ENCODE measurements around the gene WDR86.
A peak's percentile ranks its signal among the peaks of the same experiment; 100 is the strongest.

Gene WDR86, protein sequence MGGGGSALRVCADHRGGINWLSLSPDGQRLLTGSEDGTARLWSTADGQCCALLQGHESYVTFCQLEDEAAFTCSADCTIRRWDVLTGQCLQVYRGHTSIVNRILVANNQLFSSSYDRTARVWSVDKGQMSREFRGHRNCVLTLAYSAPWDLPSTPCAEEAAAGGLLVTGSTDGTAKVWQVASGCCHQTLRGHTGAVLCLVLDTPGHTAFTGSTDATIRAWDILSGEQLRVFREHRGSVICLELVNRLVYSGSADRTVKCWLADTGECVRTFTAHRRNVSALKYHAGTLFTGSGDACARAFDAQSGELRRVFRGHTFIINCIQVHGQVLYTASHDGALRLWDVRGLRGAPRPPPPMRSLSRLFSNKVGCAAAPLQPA

DNA sequence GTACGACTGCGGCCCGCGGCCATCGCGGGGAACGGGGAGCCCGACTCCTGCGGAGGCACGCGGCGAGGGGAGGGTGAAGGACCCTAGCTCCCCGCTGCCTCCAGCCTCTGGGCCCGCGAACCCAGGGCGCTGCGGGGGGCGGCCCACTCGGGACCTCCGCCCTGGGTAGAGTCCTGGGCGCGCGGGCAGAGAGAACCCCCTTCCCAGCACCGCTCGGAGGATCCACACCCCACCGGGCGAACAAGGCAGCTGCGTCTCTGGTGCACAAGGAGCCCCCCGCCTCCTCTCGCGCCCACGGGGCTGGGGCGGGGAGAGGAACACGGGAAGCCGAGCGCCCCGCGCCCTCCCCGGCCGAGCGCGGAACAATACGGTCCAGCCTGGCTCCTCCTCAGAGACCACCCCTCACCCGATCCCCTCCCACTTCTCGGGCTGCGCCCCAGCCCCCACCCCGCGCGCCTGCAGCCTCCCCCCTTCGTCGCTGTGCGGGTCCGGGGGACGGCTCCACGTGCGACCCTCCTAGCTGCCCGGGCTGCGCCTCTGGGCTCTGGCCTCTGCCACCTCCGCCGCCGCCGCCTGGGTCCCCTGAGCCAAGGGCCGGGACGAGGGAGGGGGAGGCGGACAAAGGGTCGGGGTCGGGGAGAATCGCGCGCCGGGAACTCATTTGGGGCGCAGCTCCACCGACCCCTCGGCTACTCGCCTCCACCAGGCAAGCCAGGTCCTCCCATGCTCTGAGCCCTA lies at the start of gene WDR86:
TSS of gene WDR86 (minus strand) at position 372 of the 738 bp plus-strand sequence. CDS start 449 bp downstream, outside the sequence.
- DNase-seq, result no peak

DNA sequence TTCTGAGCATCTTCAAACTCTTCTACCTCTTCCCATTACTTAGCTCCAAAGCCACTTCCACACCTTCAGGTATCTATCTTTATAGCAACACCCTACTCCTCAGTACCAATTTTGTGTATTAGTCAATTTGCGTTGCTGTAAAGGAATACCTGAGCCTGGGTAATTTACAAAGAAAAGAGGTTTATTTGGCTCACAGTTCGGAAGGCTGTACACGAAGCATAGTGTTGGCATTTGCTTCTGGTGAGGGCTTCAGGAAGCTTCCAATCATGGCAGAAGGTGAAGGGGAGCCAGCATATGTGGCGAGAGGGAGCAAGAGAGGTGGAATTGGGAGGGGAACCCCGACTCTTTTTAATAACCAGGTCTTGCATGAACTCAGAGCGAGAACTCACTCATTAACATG lies 47.7 kb upstream of the WDR86 start:
- no peak for DNase-seq

DNA sequence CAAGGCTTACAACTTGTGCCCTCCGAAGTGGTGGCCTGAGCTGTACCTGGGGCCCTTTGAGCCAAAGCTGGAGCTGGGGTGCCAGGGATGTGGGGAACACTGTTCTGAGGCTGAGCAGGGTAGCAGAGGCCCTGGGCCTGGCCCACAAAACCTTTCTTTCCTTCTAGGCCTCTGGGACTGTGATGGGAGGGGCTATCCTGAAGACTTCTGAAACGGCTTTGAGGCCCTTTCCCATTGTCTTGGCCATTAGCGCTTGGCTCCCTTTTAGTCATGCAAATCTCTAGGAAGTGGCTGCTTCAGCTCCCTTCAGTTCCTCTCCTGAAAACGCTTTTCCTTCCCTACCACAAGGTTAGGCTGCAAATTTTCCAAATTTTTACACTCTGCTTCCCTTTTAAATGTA lies 46.9 kb upstream of the WDR86 start:
- peak in 1 of 2 experiments; percentile 8 for DNase-seq

DNA sequence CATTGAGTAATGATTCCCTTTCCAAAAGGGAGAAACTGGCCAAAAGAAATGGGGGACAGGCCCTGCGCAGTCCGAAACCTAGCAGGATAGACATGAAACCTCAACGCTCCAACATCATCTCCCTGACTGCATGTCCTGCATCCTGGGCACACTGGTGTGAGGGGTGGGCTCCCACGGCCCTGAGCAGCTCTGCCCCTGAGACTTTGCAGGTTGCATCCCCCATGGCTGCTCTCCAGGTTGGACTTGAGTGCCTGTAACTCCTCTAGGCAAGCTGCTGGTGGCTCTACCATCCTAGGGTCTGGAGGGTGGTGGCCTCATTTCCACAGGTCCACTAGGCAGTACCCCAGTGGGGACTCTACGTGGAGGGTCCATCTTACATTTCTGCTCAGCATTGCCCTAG lies 46.4 kb upstream of the WDR86 start:
- peak; percentile 2 to 11 for DNase-seq

DNA sequence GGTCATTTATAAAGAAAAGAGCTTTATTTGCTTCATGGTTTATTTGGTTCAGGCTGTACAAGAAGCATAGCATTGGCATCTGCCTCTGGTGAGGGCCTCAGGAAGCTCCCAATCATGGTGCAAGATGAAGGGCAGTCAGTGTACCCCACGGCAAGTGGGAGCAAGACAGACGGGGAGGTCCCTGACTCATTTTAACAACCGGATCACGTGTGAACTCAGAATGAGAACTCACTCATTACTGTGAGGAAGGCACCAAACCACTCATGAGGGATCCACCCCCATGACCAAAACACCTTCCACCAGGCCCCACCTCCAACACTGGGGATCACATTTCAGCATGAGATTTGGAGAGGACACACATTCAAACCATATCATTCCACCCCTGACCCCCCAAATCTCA lies 45.9 kb upstream of the WDR86 start:
- peak in 1 of 2 experiments; percentile 18 for DNase-seq

DNA sequence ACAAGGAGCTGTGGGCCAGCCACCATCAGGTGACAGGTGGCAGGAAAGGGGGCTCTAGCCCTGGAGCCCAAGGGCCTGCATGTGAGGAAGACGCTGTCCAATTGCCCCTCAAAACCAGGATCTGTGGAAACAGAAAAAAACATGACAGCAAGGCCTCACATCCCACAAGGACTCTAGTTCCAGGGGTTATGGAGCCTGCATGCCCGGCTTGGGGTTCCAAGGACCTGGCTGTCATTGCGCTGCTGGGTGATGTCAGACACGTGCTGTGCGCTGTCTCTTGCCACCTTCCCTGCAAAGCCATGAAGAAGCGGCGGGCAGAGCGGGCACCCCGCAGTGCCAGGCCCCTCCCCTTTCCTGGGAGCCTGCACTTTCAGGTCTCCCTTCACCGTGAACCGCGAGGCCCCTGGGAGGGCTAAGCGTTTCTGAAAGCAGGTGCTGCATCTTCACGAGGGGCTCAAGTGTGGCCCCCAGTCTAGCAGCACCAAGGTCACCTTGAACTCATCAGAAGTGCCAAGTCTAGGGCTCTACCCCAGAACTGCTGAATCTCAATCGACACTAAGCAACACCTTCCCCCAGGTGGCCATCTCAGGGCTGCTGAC lies 45.2 kb upstream of the WDR86 start:
- peak in 1 of 2 experiments; percentile 10 for DNase-seq

DNA sequence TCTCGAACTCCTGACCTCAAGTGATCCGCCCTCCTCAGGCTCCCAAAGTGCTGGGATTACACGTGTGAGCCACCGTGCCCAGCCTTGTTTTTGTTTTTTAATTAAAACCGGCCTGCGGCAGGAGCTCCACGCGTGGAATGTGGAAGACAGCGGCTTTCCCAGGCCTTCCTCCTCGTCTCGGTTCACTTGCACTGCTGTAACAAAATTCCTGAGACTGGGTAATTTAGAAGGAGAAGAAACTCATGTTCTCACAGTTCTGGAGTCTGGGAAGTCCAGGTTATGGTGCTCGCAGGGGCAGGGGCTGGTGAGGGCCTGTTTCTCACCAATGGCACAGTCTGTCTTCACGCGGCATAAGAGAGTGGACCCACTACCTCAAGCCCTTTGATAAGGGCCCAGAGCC lies 44.5 kb upstream of the WDR86 start:
- DNase-seq, result peak in 1 of 2 experiments; percentile 5

DNA sequence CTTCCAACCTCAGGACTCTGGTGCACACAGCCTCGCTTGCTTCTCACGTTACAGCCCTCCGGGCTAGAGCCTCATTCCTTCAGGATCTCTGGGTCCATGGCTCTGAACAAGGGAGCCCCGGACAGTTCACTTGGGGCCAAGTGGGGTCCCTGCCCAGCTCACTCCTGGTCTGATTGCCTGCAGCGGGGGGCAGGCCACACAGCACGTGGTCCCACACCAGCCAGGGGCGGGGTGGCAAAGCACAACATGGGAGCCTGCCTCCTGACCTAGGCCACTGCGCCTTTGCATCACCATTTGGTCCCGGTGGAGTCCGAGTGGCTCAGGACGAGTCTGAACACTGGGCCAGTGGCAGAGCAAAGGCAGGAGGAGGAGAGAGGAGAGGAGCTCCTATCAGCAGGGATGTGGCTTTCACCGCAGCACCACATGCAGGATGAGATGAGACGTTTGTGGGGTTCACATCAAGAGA lies 43.5 kb upstream of the WDR86 start:
- peak in 1 of 2 experiments; percentile 10 for DNase-seq

DNA sequence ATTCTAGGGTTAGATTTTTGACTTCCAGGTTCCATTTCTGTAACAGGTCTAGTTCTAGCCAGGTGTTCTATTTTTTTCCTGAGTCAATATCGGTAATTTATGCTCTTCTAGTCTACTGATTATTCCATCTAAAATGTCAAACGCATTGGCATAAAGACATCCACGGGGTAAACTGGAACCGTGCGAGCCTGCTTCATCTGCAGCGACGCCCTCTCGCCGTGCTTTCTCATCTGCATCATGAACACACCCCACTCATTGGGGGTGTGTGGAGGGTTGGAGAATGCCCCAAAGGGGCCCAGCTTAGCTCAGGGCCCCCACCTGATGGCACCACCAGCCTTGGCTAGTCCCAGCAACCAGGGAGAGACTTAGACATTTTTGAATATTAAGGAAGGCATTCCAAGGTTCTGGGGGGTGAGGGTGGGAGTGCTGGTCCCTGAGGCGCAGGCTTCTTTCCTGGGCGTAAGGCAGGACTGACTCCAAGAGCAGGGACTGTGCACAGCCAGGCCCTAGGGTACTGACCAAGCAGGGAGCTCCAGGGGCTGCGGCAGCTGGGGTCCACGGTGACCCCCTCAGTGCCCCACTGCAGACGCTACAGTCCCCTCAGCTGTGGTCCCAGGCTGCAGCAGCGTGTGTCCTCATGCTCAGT lies 43.0 kb upstream of the WDR86 start:
- peak in 1 of 2 experiments; percentile 2 for DNase-seq

DNA sequence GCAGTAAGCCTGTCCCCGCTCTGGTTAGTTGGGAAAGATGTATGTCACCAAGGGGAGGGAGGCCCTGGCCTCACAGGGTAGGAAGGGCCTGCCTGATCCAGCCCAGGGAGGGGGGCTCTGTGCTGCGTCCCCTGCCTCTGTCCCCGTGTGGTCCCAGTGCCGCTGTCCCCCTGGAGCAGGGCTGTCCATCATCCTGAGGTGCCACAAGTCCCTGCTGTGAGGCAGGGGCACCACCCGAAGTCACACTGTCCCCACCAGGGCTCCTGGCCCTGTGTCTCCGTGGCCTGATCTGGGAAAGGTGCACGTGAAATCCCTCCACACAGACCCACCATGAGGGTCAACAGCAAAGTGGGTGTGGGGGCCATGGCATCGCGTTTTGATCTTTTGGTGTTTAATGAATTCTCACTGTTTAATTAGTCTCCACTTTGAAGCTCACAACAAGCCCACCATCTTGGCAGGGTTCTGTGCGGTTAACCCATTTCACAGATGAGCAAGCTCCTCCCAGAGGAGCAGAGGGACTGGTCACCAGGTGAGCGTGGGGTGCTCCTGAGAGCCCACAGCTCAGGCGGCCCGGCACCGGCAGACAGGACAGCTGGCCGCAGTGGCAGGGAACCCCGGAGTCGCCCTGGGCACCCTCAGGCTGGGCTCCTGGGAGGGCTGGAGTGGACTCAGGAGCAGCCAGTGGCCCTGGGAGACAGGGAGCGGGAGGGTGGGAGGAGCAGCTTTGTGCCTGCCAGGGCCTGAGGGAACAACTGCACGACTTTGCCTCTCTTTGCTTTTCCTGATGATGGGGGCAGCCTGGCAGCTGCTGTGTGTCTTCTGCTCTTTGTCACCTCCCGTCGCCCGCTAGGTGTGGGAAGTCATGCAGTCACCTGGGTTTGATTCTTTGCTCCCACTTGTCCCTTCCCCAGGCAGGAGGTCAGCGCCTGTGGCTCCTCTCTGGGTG lies 42.1 kb upstream of the WDR86 start:
- no peak for DNase-seq

DNA sequence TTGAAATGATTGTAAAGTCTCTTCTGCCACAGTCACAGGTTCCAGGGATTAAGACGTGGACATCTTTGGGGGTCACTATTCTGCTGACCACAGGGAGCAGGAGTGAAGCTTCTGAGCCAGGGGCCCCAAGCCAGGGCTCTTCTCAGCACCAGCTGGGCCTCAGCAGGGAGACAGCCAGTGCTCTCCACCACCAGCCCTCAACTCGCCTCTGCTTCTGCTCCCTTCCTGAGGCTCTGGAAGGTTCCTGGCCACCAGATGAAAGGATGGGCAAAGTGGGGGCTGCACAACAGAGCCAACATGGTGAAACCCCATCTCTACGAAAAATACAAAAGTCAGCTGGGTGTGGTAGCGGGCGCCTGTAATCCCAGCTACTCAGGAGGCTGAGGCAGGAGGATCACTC lies 41.3 kb upstream of the WDR86 start:
- no peak for DNase-seq

DNA sequence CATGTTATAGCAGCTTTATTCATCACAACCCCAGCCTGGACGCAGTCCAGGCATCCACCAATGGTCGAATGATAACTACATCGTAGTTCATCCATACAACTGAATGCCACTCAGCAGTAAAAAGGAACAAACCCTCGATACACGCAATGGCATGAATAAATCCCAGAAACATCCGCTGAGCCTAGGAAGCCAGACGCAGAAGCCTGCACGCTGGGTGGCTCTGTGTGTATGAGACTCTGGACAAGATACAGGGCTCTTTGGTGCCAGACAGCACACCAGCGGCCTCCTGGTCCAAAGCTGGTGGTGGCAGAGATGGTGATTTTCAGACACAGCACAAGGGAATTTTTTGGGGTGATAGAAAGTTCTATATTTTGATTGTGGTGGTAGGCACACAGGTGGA lies 40.2 kb upstream of the WDR86 start:
- no peak for DNase-seq

DNA sequence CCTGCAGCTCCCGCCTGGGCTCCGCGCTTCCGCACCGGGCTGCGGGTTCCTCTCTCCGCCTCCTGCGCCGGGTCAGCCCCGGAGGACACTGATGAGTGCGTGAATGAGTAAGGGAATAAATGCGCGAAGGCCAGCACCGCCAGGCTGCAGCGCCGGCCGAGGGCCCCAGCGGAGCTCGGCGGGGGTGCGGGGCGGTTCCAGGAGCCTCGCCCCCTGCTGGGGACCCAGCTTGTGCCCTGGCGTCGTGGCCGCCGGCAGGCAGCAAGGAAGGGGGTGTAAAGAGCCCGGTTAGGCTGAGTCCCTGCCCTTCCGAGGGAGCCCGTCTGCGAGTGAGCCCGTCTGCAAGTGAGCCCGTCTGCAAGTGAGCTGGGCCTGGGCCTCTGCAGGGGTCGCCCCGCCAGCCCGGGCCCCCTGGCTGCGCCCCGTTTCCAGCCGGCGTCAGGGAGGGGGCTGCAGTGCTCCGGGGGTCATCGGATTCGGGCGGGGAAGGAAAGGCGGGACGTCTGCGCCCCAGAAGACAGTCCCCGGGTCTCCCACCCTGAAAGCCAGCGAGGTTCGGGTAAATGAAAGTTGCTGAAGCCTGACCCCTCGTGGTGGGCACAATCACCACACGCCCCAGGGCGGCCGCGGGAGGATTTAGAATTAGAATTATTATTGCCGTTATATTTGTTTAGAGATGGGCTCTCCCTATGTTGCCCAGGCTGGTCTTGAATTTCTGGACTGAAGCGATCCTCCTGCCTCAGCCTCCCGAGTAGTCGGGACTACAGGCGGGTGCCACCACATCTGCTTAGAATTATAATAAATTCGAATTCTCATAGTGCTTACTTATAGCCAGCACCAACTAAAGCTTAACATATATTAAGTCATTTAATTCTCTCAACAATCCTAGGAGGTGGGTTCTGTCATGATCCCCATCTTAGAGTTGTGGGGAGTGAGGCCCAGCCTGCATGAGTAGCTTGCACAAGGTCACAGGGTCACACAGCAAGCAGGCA lies 38.7 kb upstream of the WDR86 start:
- DNase-seq, result peak; percentile 87

DNA sequence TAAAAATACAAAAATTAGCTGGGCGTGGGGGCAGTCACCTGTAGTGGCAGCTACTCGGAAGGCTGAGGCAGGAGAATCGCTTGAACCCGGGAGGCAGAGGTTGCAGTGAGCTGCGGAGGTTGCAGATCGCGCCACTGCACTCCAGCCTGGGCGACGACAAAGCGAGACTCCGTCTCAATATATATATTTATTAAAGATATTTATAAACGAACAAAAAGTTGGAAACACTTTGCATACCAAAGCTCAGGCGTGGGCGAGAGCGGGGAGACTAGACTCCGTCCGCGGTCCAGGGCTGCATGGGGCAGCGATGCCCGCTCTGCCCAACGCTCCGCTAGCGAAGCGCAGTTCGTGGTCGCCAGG lies 38.0 kb upstream of the WDR86 start:
- DNase-seq, result no peak

DNA sequence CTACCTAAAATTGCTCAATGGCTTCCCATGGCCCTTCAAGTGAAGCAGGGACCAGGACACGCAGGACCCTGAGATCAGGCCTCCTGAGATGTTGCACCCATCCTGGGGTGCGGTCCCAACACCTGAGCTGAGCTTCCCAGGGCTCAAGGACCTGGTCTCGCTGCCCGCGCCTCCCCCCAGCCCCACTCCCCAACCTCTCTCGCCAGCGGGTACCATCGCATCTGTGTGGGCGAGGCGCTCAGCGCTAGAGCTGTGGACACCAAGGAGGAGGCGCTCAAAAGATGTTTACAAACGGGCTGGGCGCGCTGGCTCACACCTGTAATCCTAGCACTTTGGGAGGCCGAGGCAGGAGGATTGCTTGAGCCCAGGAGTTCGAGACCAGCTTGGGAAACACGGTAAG lies 37.5 kb upstream of the WDR86 start:
- no peak for DNase-seq

DNA sequence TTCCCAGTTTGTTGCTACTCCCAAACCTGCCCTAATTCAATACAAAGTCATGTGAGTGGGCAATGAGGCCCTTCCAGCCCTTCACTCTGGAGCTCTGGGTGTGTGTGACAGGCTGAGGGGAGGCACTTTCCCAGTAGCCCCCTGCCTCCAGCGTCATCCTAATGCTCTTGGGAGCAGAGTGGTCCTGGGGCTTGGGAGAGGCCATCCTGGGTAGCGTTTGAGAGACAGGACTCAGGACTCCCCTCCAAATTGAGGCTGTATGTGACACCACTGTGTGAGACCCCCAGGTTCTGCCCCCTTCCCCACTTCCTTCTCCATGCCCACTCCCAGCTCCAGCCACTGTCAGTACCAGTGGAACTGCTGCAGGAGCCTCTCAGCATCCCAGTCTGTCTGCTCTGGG lies 36.6 kb upstream of the WDR86 start:
- no peak for DNase-seq

DNA sequence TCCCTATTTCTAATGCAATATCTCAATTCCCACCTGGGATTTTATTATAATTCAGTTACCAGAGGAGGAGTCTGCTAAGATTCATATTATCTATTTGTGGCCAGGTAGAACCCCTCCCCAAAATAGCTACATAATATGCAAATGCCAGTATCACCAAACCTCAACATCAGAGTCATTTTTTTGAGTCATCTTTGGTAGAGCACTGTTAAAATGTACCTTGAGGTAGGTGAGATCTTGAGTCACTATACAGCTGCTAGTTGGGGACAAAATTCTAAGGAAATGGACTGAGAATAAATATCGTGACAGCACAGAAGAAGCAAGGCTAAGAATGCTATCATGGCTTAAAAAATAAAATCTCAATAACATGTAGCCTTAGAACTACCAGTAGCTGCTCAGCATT lies 34.8 kb upstream of the WDR86 start:
- DNase-seq, result no peak

DNA sequence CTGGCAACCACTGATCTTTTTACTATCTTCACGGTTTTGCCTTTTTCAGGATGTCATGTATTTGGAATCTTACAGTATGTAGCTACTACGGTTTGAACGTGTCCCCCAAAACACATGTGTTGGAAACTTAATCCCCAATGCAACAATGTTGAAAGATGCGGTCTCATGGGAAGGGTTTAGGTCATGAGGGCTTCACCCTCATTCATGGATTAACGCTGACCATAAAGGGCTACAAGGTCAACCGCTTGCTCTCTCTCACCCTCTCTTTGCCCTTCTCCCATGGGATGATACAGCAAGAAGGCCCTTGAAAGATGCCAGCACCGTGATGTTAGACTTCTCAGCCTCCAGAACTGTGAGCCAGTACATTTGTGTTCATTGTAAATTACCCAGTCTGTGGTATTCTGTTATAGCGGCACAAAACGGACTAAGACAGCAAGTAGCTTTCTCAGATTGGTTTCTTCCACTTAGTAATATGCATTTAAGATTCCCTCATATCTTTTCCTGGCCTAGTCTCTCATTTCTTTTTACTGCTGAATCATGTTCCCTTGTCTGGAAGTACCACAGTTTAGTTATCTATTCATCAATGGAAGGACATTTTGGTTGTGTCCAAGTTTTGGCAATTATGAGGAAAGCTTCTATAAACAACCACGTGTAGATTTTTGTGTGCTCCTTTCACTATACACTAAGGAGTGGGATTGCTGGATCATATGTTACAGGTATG lies 33.1 kb upstream of the WDR86 start:
- DNase-seq, result no peak

DNA sequence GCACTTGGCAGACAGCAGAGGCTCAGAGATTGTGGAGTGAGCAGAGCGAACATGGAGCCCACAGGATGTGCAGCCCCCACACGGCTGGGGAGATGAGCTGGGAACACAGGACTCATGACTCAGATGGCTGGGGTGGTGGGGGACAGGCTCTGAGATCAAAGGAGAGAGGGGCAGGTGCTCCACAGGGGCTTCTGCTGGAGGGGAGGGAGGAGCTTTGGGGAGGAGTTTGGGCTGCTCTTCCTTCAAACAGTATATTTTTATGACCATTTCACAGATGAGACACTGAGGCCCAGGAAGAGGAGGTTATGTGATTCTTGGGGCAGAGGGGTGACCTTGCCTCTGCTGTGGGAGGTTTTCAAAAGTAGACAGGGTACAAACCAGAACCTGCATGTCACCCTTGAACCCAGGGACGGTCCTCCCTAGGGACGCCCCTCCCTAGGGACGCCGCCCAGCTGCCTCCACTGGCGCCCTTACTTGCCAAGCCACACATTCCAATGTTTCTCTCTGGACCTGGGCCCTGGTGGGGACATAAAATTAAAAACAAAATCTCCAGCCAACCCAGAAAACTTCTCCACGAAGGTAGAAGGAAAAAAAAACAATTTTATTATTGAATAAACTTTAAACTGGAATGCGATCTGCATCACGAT lies 31.1 kb upstream of the WDR86 start:
- DNase-seq, result peak in 1 of 2 experiments; percentile 46

Measured in activated T-cell treated with anti-CD3 and anti-CD28 coated beads, Interleukin-2, amount 50 U/mL, for 48 hours (primary cell).